ENCODE results near the gene NOX1.
A peak's percentile ranks its signal among the peaks of the same experiment; 100 is the strongest.

The NOX1 gene

DNA sequence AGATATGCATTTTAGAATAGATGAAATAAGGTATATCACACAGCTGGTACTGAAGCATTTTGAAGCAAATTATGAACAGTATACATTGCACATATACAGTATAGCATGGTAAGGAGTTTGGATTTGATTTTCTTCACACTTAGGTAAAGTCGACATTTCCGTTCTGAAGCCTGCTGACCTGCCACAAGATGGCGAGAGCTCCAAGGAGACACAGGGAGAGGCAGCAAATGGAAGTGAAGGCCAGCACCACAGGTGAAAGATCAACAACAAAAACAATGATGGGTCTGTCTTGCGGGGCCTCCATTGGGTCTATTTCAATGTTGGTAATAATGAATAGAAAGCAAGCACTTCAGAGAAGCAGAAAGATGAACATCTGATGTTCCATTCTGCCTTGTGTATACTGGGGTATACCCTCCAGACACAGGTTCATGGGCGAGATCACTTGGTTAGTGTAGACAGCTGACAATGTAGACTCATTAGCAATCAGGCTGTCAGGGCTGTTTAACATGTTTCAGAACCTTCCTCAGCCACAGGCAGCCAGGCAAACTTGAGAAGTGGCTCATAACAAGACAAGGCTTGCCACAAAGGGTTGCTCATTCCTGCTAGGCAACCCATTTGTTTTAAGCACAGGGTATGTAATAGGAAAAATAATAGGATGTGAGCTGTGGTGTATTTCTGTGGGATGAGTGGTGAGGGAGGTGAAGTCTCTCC lies 21.4 kb upstream of the NOX1 start:
- DNase-seq = peak; percentile 3
- no peaks in the 10 kb centered on the region for H3K36me3 Mint-ChIP-seq (ENCODE audit: low read depth)
- TF ChIP-seq, protein P1, sequence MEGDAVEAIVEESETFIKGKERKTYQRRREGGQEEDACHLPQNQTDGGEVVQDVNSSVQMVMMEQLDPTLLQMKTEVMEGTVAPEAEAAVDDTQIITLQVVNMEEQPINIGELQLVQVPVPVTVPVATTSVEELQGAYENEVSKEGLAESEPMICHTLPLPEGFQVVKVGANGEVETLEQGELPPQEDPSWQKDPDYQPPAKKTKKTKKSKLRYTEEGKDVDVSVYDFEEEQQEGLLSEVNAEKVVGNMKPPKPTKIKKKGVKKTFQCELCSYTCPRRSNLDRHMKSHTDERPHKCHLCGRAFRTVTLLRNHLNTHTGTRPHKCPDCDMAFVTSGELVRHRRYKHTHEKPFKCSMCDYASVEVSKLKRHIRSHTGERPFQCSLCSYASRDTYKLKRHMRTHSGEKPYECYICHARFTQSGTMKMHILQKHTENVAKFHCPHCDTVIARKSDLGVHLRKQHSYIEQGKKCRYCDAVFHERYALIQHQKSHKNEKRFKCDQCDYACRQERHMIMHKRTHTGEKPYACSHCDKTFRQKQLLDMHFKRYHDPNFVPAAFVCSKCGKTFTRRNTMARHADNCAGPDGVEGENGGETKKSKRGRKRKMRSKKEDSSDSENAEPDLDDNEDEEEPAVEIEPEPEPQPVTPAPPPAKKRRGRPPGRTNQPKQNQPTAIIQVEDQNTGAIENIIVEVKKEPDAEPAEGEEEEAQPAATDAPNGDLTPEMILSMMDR (IDR thresholded peaks at IDR 0.05) = peak; percentile 27
- no peaks in the 10 kb centered on the region for H3K27me3 Mint-ChIP-seq (ENCODE audit: low read depth, poor library complexity)
- H3K4me3 Mint-ChIP-seq = no peak overlapping the region
- H3K4me1 Mint-ChIP-seq = no peaks in the 10 kb centered on the region
- peaks cover 42% of the 10 kb centered on the region for H3K9me3 Mint-ChIP-seq
- H3K27ac Mint-ChIP-seq = no peak overlapping the region

DNA sequence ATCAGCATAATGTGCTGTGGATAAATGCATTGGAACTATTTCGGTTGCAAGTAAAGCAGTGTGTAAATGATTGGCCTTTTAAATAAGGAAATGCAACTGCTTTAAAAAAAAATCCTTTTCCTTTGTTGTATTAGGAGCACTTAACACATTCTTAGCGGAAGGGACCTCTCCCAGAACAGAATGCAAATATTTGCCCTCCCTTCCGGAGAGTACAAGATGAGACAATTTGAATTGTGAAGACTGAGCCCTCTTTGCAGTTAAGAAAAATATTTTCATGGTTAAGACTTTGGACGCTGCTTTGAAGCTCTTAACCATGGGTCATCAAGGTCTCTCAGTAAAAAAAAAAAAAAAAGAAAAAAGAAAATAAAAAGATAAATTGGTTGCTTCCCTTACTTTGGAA lies 9.5 kb upstream of the NOX1 start:
- TF ChIP-seq, protein P1 (IDR thresholded peaks at IDR 0.05) = no peak
- Mint-ChIP-seq H3K36me3 (ENCODE audit: low read depth) (no peaks in the 10 kb centered on the region), H3K4me3 (no peak overlapping the region), H3K4me1 (no peaks in the 10 kb centered on the region), H3K27ac (no peak overlapping the region), H3K27me3 (ENCODE audit: low read depth, poor library complexity) (no peaks in the 10 kb centered on the region), H3K9me3 (peaks cover 66% of the 10 kb centered on the region)
- no peak for DNase-seq

DNA sequence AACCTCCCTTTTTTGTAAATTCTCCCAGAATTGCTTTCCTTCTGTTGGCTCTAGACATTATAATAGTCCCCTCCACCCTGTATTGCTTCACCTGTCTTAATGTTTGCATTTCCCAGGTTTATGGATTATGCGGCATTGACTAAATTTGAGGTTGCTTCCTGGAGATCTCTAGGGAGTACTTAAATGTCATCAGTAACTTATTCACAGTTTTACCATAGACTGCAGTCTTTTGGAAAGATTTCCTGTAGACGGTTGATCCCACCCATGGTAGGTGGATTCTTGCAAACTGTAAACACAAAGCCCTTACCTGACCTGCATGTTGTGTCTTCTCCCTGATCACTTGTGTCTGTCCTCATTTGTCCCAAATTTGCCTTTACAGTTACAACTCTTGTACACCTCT lies 6.2 kb upstream of the NOX1 start:
- Mint-ChIP-seq H3K9me3 (peaks cover 53% of the 10 kb centered on the region), H3K4me1 (no peaks in the 10 kb centered on the region), H3K4me3 (no peak overlapping the region)

DNA sequence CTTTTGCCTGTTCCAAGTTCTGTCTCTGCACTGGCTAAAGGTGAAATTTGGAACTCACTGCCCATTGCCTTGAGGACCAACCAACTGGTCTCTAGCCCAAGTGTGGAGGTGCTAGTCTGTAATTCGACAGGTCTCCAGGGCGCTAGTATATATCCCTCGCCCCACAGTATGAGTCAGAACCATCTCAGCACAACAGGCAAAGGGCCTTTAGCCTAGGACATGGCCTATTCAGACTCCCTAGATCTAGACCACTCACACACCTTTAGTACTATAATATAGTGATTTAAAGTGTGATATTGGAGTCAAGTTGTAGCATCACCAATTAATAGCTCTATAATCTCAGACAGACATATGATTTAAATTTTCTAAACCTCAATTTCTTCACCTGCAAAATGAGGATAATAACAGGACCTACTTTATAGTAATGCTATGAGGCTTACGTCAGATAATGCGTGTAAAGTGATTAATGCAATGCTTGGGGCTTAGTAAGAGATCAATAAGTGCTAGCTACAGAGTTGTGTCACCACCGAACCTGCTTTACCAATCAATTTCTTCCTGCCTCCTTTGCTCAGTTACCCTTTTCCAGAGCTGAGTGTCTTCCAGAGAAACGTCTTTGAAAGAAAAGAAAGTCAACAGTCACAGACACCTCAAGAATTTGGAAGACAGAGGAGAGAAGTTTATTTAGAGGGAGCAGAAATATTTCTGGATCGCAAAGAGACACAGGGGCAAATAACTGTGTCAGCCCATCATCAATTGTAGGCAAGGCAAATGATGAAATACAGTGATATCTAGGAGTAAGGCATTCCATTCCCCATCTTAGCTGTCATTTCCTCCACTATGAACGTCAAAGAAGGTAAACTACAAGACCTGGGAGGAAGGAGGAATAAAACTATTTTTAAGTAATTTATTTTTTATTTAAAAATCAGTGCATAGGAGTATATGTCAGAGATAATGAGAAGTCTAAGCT lies 2.3 kb downstream of the NOX1 start:
- TF ChIP-seq, protein P1 (IDR thresholded peaks at IDR 0.05) = no peak

More for the DNA sequence above, 6.2 kb upstream of the NOX1 start:
- TF ChIP-seq, protein P1 (IDR thresholded peaks at IDR 0.05) = no peak
- Mint-ChIP-seq H3K27ac (no peak overlapping the region), H3K27me3 (ENCODE audit: low read depth, poor library complexity) (no peaks in the 10 kb centered on the region), H3K36me3 (ENCODE audit: low read depth) (no peaks in the 10 kb centered on the region)
- no peak for DNase-seq

DNA sequence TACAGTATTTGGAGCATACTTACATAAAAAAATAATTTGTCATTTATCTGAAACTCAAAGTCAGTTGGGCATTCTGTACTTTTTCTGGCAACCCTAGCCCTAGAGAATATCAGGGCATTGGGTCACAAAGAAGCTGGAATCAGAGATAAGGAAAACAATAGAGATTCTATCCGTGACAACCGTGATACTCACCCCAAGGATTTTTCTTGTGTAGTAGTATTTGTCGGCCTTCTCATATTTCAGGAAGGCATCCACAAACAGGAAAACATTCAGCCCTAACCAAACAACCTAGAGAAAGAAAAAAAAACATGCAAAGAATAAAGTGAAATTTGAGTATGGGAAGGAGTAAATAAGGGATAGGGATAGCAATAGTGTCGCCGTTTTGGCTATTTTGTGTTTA lies 3.6 kb downstream of the NOX1 start:
- H3K27ac Mint-ChIP-seq = peak overlapping the region; percentile 31
- TF ChIP-seq, protein P1 (IDR thresholded peaks at IDR 0.05) = no peak
- peaks cover 48% of the 10 kb centered on the region for H3K9me3 Mint-ChIP-seq
- no peaks in the 10 kb centered on the region for H3K36me3 Mint-ChIP-seq (ENCODE audit: low read depth)
- peaks cover 10% of the 10 kb centered on the region for H3K27me3 Mint-ChIP-seq (ENCODE audit: low read depth, poor library complexity)
- DNase-seq = no peak
- H3K4me1 Mint-ChIP-seq = peaks cover 5% of the 10 kb centered on the region
- H3K4me3 Mint-ChIP-seq = no peak overlapping the region

More for the DNA sequence above, 2.3 kb downstream of the NOX1 start:
- H3K27me3 Mint-ChIP-seq (ENCODE audit: low read depth, poor library complexity) = peaks cover 10% of the 10 kb centered on the region
- H3K4me1 Mint-ChIP-seq = peaks cover 5% of the 10 kb centered on the region
- H3K36me3 Mint-ChIP-seq (ENCODE audit: low read depth) = no peaks in the 10 kb centered on the region
- no peak overlapping the region for H3K27ac Mint-ChIP-seq
- DNase-seq = no peak
- no peak overlapping the region for H3K4me3 Mint-ChIP-seq
- peaks cover 45% of the 10 kb centered on the region for H3K9me3 Mint-ChIP-seq

Data from nephron progenitor cell (in vitro differentiated cells).